Stimulated activated CD8-positive, alpha-beta memory T cell treated with anti-CD3 and anti-CD28 coated beads, Interleukin-7, amount 100 ng/mL, for 48 hours (primary cell): ENCODE data around the gene COPA.
A peak's percentile ranks its signal among the peaks of the same experiment; 100 is the strongest.
"Not testable (repeated sequence)": the region's sequence is repeated elsewhere in the genome, so short reads cannot be mapped to it uniquely, and the experiment has no call there.

Experiments
- DNase-seq, 2 donors: peaks; one replicate each; pipeline ENCODE4 v3.0.0-alpha.2; 2020; ENCODE audit warnings: low read depth in 1 of 2; ENCODE audit errors: extremely low read depth in 1 of 2

Gene COPA

DNA sequence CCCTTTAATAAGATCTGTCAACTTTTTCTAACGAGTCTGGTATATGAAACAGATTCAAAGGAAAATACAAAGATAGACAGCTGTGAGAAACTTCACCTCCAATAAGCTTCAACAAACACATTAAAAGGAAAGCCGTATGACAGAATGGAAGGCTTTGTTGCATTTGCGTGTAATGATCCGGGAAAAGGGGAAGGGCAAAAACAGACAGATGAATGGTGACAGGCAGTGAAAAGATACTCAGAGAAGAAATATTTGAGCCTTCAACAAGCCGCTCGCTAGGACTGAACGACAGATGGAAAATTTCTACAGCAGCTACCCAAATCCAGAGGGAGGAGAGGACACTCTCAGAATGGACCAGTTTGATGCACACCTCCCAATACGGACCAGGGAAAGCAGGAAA lies 14.9 kb downstream of the COPA start:
- DNase-seq, result no peak

DNA sequence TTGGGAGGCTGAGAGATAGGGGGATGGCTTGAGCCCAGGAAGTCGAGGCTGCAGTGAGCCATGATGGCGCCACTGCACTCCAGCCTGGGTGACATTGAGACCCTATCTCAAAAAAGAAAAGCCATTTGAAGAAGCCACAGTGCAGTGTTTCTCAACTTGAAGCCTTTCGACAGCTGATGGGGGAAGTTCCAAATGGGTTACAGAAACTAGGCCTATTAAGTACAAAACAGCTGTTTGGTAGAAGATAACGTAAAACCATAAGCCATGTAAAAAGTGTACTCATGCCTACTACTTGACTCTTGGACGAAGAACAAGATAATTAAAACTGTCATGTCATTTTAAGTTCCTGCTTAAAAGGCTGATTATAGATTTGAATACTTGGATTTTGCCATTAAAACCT lies 16.6 kb downstream of the COPA start:
- DNase-seq, result no peak

GRCh38 chr1:160325252-160325651 lies 17.8 kb downstream of the COPA start:
- DNase-seq, result no peak

DNA sequence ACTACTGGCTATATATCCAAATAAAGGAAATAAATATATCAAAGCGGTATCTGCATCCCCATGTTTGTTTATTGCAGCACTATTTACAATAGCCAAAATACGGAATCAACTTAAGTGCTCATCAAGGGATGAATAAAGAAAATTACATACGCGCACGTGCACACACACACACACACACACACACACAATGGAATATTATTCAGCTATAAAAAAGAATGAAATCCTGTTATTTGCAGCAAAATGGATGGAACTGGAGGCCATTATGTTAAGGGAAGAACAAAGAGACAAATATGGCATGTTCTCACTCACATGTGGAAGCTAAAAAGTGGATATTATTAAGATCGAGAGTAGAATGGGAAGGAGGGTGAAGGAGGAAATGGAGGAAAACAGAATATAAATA lies 20.2 kb downstream of the COPA start:
- no peak for DNase-seq

GRCh38 chr1:160315359-160315758 lies 27.7 kb downstream of the COPA start:
- no peak for DNase-seq

GRCh38 chr1:160309571-160309970 lies 33.5 kb downstream of the COPA start:
- DNase-seq, result no peak

DNA sequence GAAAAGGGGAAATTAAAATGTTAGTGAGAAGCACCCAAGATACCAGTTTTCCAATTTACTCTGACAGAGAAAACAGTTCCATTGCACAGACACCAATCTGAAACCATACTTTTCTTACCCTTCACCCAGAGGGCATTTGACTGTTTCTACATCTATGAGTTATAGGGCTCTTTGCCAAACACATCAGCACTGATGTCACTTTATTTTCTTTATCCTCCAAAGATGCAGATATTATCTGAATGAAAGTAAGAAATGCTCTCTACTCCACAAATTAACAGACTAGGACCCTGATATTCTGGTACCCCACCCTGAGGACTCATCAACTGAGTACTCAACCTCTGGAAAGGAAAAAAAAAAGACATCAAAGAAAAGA lies 33.9 kb downstream of the COPA start:
- DNase-seq, result no peak

- no peak for DNase-seq
These were observed 34.4 kb downstream of the COPA start for GRCh38 chr1:160308451-160309184.

DNA sequence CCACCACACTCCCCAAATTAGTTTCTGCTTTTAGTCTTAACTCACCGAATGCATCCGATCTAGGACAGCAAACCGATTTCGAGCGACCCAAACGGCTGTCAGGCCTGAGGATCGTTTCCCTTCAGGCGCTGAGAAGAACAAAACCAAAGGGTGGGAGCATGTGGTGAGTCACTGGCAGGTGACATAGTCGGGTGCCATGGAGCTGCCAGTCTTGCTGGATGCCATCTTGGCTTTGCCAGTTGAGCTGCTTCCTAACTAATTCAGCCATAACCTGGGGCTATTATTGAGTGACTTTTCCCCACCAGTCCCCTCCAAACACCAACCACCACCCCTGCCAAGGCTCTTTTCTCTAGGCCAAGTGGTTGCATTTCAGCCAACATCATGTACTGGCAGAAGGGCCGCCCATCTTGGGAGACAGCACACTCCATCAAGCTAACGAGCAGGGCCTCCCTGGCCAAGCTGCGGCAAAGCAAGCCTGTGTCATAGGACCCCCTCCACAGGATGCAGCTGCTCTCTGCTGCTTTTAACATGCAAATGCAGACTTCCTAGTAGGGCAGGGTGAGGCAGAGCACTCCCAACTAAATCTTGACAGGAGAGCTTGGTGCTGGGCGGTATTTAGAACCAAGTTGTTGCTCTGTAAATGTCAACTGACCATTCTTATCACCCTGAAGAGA lies 35.8 kb downstream of the COPA start:
- DNase-seq, result no peak

DNA sequence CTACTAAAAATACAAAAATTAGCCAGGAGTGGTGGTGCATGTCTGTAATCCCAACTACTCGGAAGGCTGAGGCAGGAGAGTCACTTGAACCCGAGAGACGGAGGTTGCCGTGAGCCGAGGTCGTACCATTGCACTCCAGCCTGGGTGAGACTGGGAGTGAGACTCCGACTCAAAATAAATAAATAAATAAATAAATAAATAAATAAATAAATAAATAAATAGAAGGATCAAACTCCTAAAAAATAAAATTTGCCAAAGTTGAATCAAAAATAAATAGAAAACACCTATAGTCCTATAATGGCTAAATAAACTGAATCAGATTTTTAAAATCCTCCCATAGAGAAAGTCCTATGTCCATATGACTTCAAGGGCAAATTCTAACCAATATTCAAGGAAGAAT lies 42.9 kb downstream of the COPA start:
- DNase-seq, result no peak

DNA sequence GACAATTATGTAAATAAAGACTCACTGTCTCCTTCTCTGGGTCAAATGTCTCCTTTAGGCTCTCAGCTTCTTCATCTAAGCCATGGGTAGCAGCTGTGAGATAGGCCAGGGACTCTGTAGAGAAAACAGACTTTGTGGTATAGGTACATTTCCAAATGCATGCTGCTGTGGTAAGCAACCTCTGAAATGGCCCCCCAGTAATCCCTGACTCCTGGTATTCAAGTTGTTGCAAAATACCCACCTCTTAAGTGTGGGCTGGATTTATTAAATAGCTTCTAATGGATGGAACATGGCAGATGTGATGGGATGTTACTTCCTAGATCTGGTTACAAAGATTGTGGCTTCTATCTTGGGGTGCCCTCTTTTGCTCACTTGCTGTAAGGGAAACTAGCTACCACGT lies 47.0 kb downstream of the COPA start:
- DNase-seq, result no peak

- no peak for DNase-seq
These were observed 49.8 kb downstream of the COPA start for GRCh38 chr1:160293020-160293968.

DNA sequence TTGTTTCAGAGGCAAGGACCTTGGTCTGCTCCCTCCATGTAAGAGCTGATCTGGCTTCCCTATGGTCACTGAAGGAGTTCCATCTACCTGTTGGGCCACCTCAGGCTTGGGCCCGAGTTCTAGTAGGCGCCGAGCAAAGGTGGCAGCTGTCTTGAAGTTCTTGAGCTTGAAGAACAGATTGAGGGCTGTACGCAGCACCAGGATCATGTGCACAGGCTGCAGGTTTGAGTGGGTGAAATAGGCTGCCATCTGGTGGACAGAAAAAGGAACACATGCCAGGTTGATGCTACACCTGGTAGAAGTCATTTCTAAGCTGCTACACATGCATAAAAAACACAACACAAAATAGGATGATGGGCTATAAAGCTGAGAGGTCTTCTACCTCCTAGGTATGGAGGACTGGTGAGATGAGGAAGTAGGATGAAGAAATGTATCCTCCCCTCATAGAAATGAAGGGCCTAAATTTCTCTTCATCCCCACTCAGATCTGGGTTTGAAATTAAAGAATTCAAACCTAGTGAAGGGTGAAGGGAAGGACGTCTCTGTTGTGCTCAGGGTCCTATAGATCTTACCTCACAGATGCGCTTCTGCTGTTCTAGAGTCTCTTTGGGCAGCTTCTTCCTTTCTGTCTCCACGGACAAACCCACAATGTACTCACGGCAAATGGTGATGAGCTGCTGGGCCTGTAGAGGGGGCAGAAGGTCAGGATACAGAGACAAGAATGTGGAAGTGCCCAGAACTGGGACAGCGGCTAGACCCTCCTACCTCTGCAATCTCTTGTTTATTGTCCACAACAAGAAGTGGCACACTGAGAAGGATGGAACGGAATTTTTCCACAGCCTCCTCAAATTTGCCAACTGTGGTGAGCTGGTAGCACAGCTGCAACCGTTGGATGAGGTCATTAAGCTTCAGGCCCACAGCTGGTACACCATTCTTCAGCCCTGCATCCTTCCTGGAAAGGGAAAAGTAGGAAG lies 51.5 kb downstream of the COPA start:
- peak; percentile 14 to 16 for DNase-seq

- DNase-seq, result not testable (repeated sequence)
These were observed 55.3 kb downstream of the COPA start for GRCh38 chr1:160287769-160288168.

DNA sequence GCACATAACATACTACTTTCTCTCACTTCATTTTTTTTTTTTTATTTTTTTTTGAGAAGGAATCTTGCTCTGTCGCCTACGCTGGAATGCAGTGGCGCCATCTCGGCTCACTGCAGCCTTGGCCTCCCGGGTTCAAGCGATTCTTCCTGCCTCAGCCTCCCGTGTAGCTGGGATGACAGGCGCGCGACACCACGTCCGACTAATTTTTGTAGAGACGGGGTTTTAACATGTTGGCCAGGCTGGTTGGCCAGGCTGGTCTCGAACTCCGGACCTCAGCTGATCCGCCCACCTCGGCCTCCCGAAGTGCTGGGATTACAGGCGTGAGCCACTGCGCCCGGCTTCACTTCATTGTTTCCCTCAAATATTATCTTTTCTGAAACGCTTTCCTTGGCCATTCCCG lies 57.5 kb downstream of the COPA start:
- DNase-seq, result no peak

DNA sequence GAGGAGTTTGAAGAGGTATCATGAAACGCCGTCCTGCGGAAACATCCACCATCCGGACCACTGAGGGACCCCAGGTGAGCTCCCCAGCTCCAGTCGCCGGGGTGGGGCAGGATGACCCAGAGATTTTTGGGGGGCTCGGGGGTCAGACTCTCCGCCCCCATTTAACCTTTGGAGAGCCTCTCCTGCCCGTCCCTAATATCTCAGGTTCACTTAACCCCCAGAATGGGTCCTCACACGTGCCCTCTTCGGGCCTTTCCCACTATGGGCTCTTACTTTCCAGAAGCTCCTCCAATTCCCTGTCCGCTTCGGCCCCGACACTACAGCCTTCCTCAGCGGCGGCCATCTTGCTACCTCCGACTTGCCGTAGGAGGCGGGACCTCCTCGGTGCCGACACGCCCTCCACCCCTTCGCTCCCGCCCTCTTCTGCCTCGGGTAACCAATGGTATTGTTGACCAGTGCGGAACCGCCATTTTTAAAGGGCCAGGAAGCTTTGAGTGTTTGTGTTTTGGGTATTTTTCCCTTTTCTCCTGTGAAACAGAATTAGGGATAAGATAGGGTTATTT lies 58.2 kb downstream of the COPA start, which contains the start of gene PEX19:
Gene PEX19 (minus strand): TSS at position 352 of the 563 bp plus-strand sequence. CDS start 9 bp downstream, at position 343.
- peak; percentile 81 to 90 for DNase-seq

GRCh38 chr1:160284220-160284781 lies 58.7 kb downstream of the COPA start:
- no peak for DNase-seq

GRCh38 chr1:160282807-160283206 lies 60.2 kb downstream of the COPA start:
- no peak for DNase-seq

GRCh38 chr1:160277987-160278386 lies 65.1 kb downstream of the COPA start:
- DNase-seq, result no peak

DNA sequence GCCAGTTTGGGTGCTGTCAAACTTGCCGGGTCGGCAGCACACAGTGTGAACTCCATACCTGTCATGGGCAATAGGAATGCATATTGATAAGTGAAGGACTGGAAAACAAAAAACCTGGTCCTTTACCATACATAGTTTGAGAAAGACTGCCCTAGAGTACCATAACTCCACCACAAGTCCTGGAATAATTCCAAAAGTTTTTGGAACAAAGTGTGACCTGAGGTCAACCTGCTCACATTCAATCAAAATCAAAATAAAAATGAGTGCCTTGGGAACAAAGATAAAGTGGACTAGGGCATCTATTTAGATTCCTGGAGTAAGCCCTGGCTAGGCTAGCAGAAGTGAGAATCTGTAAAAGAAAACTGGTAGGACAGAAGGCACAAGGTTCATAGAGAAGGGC lies 65.7 kb downstream of the COPA start:
- DNase-seq, result no peak
